Globus pallidus (tissue), 1 donor: ENCODE data around the gene RFX4.
"Not testable (repeated sequence)": the region's sequence is repeated elsewhere in the genome, so short reads cannot be mapped to it uniquely, and the experiment has no call there.

Experiments used
- DNase-seq: peaks from one replicate; pipeline ENCODE4 v3.0.0-alpha.2; 2015; ENCODE audit warnings: low spot score

The RFX4 gene

GRCh38 chr12:106647793-106648514, 65.2 kb downstream of the RFX4 start:
- DNase-seq, result no peak

GRCh38 chr12:106648736-106649135, 65.9 kb downstream of the RFX4 start:
- DNase-seq, result no peak

DNA sequence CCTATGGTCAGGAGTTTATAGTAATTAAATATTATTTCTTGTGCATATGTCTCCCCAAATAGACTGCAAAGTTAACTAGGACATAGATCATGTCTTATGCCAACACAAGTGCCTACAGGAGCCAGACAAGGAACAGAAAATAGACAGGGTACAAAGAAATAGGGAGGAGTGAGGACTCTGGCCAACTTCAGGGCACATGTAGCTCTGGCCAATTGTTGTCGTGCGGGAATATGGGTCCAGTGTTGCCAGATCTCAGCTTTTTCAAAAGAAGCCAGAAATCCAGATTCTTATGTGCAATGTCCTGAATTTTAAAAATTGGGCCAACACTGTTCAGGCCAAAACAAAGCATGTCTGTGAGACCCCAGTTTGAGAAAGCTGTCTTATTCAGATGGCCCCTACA, 68.7 kb downstream of the RFX4 start:
- DNase-seq, result peak; percentile 47

- no peak for DNase-seq
Observed at GRCh38 chr12:106652510-106653015, 69.8 kb downstream of the RFX4 start.

DNA sequence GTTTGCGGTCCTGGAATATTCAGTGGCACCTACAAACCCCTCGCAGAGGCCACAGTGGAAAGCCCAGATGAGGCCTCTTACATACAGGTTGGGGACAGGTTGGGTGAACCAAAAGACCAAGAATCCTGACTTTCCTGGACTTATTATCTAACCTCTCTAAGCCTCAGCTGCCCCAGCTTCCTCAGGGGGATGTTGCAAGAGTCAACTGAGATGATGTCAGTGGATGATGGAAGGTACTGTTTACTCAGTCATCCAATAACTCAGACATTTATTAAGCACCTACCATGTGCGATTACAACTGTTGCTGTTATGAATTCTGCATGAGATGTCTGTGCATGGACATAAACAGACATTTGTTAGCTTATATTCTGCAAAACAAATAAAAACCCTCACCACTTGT, 72.8 kb downstream of the RFX4 start:
- no peak for DNase-seq

- DNase-seq, result no peak
Observed at GRCh38 chr12:106657488-106657887, 74.7 kb downstream of the RFX4 start.

DNA sequence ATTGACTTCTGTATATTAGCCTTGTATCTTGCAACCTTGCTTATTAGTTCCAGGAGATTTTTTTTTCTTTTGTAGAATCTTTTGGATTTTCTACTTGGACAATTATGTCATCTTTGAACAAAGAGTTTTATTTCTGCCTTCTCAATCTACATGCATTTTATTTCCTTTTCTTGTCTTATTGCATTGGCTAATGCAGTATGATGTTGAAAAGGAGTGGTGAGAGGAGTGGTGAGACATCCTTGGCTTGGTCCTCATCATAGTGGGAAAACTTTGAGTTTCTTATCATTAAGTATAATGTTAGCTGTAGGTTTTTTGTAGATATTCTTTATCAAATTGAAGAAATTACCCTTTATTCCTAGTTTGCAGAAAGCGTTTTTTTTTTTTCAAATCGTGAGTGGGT, 80.6 kb downstream of the RFX4 start:
- DNase-seq, result no peak

DNA sequence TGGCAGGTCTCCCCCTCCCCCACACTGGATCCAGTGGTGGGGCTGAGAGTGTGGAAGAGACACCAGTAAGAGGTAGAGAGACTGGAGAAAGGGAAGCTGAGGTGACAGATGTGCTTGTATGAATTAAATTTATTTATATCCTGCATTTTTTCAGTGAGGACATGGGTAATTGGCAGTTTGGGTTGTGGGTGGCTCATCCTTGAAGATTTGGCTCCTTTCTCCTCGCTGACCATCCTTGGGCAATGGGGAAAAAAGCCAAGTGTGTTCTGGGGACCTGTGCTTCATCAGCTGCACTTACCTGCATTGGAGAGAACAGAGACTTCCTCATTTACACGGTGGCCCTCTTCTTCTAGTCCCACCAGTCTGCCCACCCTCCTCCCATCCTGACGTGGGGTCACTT, 86.4 kb downstream of the RFX4 start:
- no peak for DNase-seq

DNA sequence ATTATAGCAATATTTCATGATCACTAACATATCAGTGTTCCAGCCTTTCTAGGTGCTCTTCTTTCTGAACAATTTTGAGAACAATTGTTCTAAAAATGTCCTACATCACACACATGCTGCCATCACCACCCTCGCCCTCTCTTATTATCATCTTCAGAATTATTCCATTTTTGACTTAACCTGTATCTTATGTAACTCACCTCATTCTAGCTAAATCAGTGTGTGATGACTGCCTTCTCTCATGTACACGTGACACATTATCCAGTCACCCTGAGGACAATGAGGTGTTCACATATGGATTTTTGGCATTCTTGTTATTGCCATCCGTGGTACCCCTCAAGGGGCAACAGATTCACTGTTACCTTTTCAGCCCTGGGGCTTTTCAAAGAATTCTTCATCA, 87.3 kb downstream of the RFX4 start:
- no peak for DNase-seq

DNA sequence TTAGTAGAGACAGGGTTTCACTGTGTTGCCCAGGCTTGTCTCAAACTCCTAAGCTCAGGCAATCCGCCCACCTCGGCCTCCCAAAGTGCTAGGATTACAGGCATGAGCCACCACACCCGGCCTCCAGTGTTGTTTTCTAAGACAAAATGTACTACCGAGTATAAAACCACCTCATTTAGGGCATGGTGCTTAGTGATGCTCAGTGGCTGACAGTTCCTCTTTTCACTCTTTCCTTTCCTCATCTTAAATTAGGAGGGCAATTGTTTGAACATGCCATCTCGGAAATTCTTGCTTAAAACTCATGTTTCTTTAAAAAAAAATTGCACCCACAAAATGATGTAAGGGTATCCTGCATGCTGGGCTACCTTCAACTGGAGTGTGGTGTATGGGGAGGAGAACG, 89.0 kb downstream of the RFX4 start:
- no peak for DNase-seq

DNA sequence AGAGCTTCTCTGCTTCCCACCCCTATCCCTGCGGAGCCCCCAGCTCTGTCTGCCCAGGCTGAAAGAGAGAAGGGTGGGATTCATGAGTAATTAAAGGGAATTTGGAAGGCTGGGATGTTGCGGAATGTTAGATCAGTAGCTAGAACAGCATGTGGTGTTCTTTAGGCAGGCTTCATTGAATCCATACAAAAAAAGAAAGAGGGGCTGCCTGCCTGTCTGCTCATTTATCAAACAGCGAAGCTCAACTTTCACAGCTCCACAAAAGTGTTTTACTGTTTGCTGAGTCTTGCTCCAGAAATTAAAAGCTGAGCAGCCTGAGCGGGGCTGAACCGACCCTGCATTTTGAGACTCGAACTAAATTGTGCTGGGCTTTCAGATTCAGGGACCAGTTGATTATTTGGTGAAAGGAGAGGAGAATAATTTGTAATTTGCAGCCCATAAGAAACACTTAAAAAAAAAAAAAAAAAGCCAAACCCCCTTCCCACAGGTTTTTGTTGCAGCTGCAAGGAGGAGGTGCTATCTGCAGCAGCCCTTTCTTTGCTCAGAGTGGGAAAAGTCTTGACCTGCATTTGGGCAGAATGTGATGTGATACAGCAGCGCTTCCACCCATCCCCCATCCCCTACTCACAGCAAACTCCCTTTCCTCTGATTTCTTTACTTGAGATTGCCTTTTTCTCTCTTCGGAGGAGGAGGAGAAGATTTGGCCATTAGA, 89.7 kb downstream of the RFX4 start:
- no peak for DNase-seq

- no peak for DNase-seq
Observed at GRCh38 chr12:106673141-106673540, 90.3 kb downstream of the RFX4 start.

DNA sequence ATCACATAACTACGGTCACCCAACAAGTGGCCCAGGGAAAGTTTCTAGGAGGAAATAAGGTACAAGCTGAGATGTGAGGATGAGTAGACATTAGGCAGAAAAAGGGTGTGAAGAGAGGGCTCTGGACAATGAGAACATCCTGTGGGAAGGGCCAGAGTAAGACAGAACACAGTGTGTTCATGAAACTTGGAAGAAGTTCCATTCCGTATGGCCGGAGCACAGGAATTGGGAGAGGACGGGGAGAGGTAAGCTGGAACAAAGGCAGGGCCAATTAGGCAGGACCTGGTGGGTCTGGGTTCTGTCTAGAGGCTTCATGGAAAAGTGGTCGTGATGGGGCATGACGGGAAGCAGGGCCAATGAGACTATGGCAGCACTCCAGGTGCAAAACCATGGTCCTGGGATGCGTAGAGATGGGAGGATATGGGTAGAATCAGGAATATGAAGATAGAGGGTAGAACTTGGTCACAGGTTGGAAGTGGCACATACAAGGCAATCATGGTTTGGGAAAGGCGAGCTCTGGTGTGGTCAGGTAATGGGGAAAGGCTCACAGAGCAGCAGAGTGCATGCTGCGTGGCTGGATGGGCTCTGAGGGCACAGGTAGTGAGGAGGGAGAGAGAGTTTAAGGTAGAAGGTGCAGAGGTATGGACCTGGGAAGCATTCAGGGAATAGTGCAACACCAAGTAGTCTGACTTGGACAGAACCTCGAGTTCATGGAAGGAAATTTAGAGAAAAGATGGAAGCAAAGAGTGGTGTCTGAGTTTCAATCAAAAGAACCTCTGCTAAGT, 93.0 kb downstream of the RFX4 start:
- no peak for DNase-seq

- no peak for DNase-seq
Observed at GRCh38 chr12:106679574-106679973, 96.8 kb downstream of the RFX4 start.

GRCh38 chr12:106680280-106680679, 97.5 kb downstream of the RFX4 start:
- no peak for DNase-seq

- DNase-seq, result no peak
Observed at GRCh38 chr12:106681210-106681609, 98.4 kb downstream of the RFX4 start.

- no peak for DNase-seq
Observed at GRCh38 chr12:106682594-106683234, 99.9 kb downstream of the RFX4 start.

- DNase-seq, result no peak
Observed at GRCh38 chr12:106684497-106684896, 101.7 kb downstream of the RFX4 start.

GRCh38 chr12:106685381-106685780, 102.6 kb downstream of the RFX4 start:
- DNase-seq, result no peak

GRCh38 chr12:106687672-106688071, 104.9 kb downstream of the RFX4 start:
- DNase-seq, result no peak

DNA sequence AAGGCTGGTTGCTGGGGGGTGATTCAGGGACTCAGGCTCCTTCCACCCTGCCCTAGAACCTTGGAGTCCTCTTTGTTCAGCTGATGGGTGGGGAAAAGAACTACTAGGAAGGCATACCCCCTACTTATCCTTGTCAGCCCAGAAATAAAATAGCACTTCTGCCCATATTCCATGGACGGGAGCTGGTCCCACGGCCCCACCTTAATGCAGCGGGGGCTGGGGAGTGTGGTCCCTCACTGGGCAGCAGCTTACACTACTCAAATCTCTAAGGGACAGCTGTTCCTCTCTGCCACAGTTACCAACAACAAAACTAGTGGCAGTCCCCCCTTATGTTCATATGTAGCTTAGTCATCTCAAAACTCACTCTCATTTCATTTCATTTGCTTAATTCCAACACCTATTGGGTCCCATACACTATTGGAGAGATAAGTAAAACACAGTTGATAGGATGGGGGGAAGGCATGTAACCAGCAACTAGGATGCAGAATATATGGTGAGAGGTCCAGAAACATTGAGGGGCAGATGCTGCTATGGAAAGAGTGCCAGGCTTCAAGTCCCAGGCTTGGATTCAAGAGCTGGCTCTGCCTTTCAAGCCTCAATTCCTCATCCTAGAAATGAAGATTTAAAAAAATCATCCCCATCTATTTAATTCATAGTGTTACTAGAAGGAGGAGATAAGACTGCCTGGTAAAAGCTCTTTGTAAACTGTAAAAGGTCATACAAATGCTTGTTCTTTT, 107.9 kb downstream of the RFX4 start:
- DNase-seq, result no peak

DNA sequence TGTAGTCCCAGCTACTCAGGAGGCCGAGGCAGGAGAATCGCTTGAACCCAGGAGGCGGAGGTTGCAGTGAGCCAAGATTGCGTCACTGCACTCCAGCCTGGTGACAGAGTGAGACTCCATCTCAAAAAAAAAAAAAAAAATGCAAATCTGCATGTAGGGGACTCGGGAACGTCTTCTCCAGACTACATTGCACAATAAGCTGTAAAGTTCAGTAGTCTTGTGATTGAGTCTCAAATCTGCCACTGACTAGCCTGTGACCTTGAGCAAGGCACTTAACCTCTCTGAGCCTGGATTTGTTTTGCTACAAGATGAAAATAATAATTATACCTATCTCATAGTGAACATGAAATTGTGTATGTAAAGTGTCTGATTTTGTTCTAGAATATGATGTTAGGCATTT, 109.2 kb downstream of the RFX4 start:
- not testable (repeated sequence) for DNase-seq
